Fibroblast of lung (primary cell): ENCODE results near the gene TRANK1. TPM values are rescaled to one million over a fixed set of nuclear protein-coding genes. Genes with fewer than 3 reads are reported as not detected.

Experiments
- DNase-seq, 2 donors: peaks; one replicate each; pipeline versions ENCODE4 v3.0.0 to v3.0.0-alpha.2; 2010; ENCODE audit warnings: low read depth in 2 of 2
- H2AFZ ChIP-seq: 2 replicates; pipeline ENCODE4 v1.5.1; 2012; ENCODE audit warnings: low read length, control low read depth, inconsistent platforms
- H3K27ac ChIP-seq: 2 replicates; pipeline ENCODE4 v1.5.1; 2011; ENCODE audit warnings: low read length, control low read depth; ENCODE audit not compliant: insufficient read depth
- H3K27me3 ChIP-seq: 2 replicates; pipeline ENCODE4 v1.5.1; 2011; ENCODE audit warnings: mild to moderate bottlenecking, low read length; ENCODE audit not compliant: control insufficient read depth, insufficient read depth
- H3K36me3 ChIP-seq: 2 replicates; pipeline ENCODE4 v1.5.1; 2011; ENCODE audit warnings: low read length; ENCODE audit not compliant: control insufficient read depth, insufficient read depth
- H3K4me1 ChIP-seq: 2 replicates; pipeline ENCODE4 v1.5.1; 2011; ENCODE audit warnings: low read length; ENCODE audit not compliant: control insufficient read depth, insufficient read depth; ENCODE audit errors: extremely low read depth
- H3K4me2 ChIP-seq: 2 replicates; pipeline ENCODE4 v1.5.1; 2011; ENCODE audit warnings: low read length, control low read depth; ENCODE audit not compliant: insufficient read depth; ENCODE audit errors: extremely low read depth
- H3K4me3 ChIP-seq, 4 experiments: fragments of 200-600 bp in 1 of 4; sonication (generic) in 1 of 4; replicated peaks in 1 of 4; 2 replicates each; pipeline ENCODE4 v1.5.1; 2011 to 2016; ENCODE audit warnings: low read length in 4 of 4, low read depth in 3 of 4, mild to moderate bottlenecking in 3 of 4, control low read depth in 2 of 4, inconsistent platforms in 1 of 4, mixed read lengths in 1 of 4; ENCODE audit not compliant: insufficient read depth in 1 of 4; ENCODE audit errors: control extremely low read depth in 1 of 4
- H3K79me2 ChIP-seq: 2 replicates; pipeline ENCODE4 v1.5.1; 2012; ENCODE audit warnings: mild to moderate bottlenecking, low read length, inconsistent platforms; ENCODE audit not compliant: control insufficient read depth, insufficient read depth
- H3K9ac ChIP-seq: 2 replicates; pipeline ENCODE4 v1.5.1; 2011; ENCODE audit warnings: mild to moderate bottlenecking, low read length, control low read depth; ENCODE audit not compliant: insufficient read depth
- H3K9me3 ChIP-seq: 2 replicates; pipeline ENCODE4 v1.5.1; 2012; ENCODE audit warnings: low read depth, low read length; ENCODE audit not compliant: control insufficient read depth, insufficient read depth
- H4K20me1 ChIP-seq: 2 replicates; pipeline ENCODE4 v1.5.1; 2011; ENCODE audit warnings: low read length; ENCODE audit not compliant: control insufficient read depth, insufficient read depth; ENCODE audit errors: extremely low read depth
- EZH2 ChIP-seq: IDR thresholded peaks from 2 replicates; pipeline ENCODE4 v1.5.1; 2012; ENCODE audit warnings: low read length, control low read depth, mild to moderate bottlenecking; ENCODE audit errors: missing control alignments
- polyA plus RNA-seq, 2 donors: library from polyadenylated mRNA; depleted of rRNA in 1 of 2; stranded (reverse) in 1 of 2; unstranded in 1 of 2; fragments of >200 nt; gene quantifications; 2 replicates each; pipeline ENCODE4 v1.2.1, GENCODE V29; 2011 to 2012; ENCODE audit warnings: missing spikeins in 1 of 2
- total RNA-seq: library from RNA; depleted of rRNA; stranded (reverse); fragments of >200 nt; gene quantifications from 2 replicates; pipeline ENCODE4 v1.2.1, GENCODE V29; 2014
- TF ChIP-seq, protein P1 (sequence below), 2 donors: IDR thresholded peaks in 1 of 2; conservative IDR thresholded peaks in 1 of 2; 1 replicate in 1 of 2; 2 replicates in 1 of 2; pipeline ENCODE4 v1.5.1; 2011 to 2012; ENCODE audit warnings: low read length in 2 of 2, control low read depth in 1 of 2, inconsistent platforms in 1 of 2, low read depth in 1 of 2, mild to moderate bottlenecking in 1 of 2

The TRANK1 gene
- total and polyA plus RNA-seq, 2 donors (not counting 1 experiment from before 2014, with no cell fraction given): 9.1 to 28.6 TPM

DNA sequence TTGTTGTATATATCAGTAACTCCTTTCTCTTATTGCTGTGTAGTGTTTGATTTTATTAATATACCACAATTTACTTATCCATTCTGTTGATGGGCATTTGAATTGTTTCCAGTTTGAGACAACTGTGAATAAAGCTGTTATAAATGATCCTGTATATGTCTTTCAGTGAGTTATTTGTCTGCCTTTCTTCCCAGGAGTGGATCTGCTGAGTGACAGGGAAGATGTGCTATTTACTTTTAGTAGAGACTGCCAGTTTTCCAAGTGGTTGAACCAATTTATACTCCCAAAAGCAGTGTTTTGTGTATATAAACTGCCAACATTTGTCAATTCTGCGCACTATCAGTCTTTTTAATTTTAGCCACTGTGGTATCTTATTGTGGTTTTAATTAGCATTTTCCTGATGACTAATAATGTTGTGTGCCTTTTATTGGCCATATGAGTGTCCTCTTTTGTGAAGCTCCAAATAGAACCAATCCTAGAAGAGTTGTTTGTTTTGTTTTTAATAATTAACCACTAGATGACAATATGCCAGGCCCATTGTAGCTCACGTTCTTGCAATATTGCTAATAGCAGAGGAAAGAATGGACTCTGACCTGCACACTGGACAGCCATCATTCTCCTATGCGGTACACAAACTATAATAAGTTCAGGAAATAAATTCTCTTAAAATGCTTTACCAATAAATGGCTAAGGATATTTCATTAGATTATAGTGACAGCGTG lies 25.3 kb downstream of the TRANK1 start:
- TF ChIP-seq EZH2: no peak
- TF ChIP-seq, protein P1, sequence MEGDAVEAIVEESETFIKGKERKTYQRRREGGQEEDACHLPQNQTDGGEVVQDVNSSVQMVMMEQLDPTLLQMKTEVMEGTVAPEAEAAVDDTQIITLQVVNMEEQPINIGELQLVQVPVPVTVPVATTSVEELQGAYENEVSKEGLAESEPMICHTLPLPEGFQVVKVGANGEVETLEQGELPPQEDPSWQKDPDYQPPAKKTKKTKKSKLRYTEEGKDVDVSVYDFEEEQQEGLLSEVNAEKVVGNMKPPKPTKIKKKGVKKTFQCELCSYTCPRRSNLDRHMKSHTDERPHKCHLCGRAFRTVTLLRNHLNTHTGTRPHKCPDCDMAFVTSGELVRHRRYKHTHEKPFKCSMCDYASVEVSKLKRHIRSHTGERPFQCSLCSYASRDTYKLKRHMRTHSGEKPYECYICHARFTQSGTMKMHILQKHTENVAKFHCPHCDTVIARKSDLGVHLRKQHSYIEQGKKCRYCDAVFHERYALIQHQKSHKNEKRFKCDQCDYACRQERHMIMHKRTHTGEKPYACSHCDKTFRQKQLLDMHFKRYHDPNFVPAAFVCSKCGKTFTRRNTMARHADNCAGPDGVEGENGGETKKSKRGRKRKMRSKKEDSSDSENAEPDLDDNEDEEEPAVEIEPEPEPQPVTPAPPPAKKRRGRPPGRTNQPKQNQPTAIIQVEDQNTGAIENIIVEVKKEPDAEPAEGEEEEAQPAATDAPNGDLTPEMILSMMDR (conservative IDR thresholded peaks at IDR 0.05 in 1 of 2, IDR thresholded peaks at IDR 0.05 in 1 of 2; ENCODE audit: low read depth in 1 of 2, low read length in 2 of 2): no peak
- DNase-seq: no peak
- Histone ChIP-seq H3K4me1 (no peaks in the 10 kb centered on the region), H3K36me3 (no peaks in the 10 kb centered on the region), H3K79me2 (no peaks in the 10 kb centered on the region), H3K9ac (no peak overlapping the region), H3K4me3 (no peak overlapping the region), H3K9me3 (no peaks in the 10 kb centered on the region), H3K4me2 (no peak overlapping the region), H4K20me1 (no peaks in the 10 kb centered on the region), H3K27me3 (no peaks in the 10 kb centered on the region), H3K27ac (no peak overlapping the region), H2AFZ (no peak overlapping the region)

DNA sequence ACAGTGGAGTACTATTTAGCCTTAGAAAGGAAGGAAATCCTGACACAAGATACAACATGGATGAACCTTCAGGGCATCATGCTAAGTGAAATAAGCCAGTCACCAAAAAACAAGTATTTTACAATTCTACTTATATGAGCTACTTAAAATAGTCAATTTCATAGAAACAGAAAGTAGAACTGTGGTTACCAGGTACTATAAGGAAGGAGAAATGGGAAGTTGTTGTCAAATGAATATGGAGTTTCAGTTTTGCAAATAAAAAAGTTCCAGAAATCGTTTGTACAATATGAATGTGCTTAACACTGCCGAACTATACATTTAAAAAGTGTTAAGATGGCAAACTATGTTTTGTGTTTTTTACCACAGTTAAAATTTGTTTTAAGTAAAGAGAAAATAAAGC lies 26.8 kb downstream of the TRANK1 start:
- Histone ChIP-seq H3K9me3 (no peaks in the 10 kb centered on the region), H3K27me3 (no peaks in the 10 kb centered on the region), H3K36me3 (no peaks in the 10 kb centered on the region), H4K20me1 (no peaks in the 10 kb centered on the region), H3K4me3 (no peak overlapping the region), H3K9ac (no peak overlapping the region), H3K27ac (no peak overlapping the region), H3K79me2 (no peaks in the 10 kb centered on the region), H3K4me2 (no peak overlapping the region), H3K4me1 (no peaks in the 10 kb centered on the region), H2AFZ (no peak overlapping the region)
- TF ChIP-seq, protein P1 (conservative IDR thresholded peaks at IDR 0.05 in 1 of 2, IDR thresholded peaks at IDR 0.05 in 1 of 2; ENCODE audit: low read depth in 1 of 2, low read length in 2 of 2): no peak
- no peak for TF ChIP-seq EZH2
- DNase-seq: no peak

DNA sequence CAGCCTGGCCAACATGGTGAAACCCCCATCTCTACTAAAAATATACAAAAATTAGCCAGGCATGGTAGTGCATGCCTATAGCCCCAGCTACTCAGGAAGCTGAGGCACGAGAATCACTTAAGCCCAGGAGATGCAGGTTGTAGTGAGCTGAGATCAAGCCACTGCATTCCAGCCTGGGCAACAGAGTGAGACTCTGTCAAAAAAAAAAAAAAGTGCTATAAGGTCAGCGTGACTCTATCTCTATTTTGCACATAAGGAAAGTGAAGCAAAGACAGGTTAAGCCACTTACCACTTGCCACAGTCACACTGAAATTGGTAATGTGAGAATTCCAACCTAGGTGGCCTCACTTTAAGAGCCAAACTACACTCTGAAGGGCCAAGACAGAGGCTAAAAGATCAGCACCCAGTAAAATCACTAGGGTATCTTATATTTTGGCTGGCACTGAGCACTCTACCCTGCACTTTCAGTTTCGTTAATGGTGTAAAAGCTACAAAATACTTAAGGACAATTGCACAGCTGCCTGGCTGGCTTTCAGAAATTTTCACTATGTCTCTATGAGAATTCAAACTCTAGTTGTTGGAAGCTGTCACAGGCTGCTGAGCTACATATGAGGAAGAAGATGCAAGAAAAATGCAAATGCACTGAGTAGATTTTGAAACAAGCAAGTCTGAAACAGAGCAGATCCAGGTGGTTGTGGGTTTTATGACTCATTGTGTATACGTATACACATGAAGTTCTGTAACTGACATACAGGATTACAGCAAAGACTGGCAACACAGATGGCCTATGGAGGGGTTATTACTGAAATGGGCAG lies 32.7 kb downstream of the TRANK1 start:
- TF ChIP-seq, protein P1 (conservative IDR thresholded peaks at IDR 0.05 in 1 of 2, IDR thresholded peaks at IDR 0.05 in 1 of 2; ENCODE audit: low read depth in 1 of 2, low read length in 2 of 2): no peak
- no peak for TF ChIP-seq EZH2
- Histone ChIP-seq H4K20me1 (no peaks in the 10 kb centered on the region), H3K9ac (no peak overlapping the region), H3K27ac (no peak overlapping the region), H3K4me3 (peak overlapping the region; percentile 5 to 25 (median 16)), H3K27me3 (no peaks in the 10 kb centered on the region), H3K9me3 (no peaks in the 10 kb centered on the region), H2AFZ (no peak overlapping the region), H3K4me2 (peak overlapping the region; percentile 83), H3K36me3 (no peaks in the 10 kb centered on the region), H3K4me1 (peaks cover 12% of the 10 kb centered on the region), H3K79me2 (no peaks in the 10 kb centered on the region)
- peak; percentile 88 to 90 for DNase-seq
